LHCN-M2 (cell line): ENCODE results near the gene SPRTN. TPM values are rescaled to one million over a fixed set of nuclear protein-coding genes. Genes with fewer than 3 reads are reported as not detected.

Experiments used
- DNase-seq: peaks from one replicate; pipeline ENCODE4 v3.0.0-alpha.2; 2012; ENCODE audit warnings: low read depth
- total RNA-seq: library from RNA; depleted of rRNA; stranded (reverse); fragments of >200 nt; gene quantifications from 2 replicates; pipeline ENCODE4 v1.2.3, GENCODE V29; 2014

Gene SPRTN
- total RNA-seq, 1 experiment from 2014 or later, result 17.6 TPM

- DNase-seq, result no peak
These were observed 38.9 kb downstream of the SPRTN start for GRCh38 chr1:231376875-231377549.

GRCh38 chr1:231381729-231382128, 43.6 kb downstream of the SPRTN start:
- no peak for DNase-seq

GRCh38 chr1:231382426-231382825, 44.3 kb downstream of the SPRTN start:
- no peak for DNase-seq

GRCh38 chr1:231383159-231383860, 45.2 kb downstream of the SPRTN start:
- DNase-seq, result no peak

- no peak for DNase-seq
These were observed 46.8 kb downstream of the SPRTN start for GRCh38 chr1:231384696-231385415.

- no peak for DNase-seq
These were observed 47.3 kb downstream of the SPRTN start for GRCh38 chr1:231385416-231385748.

GRCh38 chr1:231386466-231386865, 48.4 kb downstream of the SPRTN start:
- no peak for DNase-seq

GRCh38 chr1:231387770-231388669, 49.9 kb downstream of the SPRTN start:
- DNase-seq, result peak; percentile 35

GRCh38 chr1:231390071-231390470, 52.0 kb downstream of the SPRTN start:
- DNase-seq, result no peak

GRCh38 chr1:231392389-231393131, 54.5 kb downstream of the SPRTN start:
- DNase-seq, result no peak

- DNase-seq, result no peak
These were observed 55.6 kb downstream of the SPRTN start for GRCh38 chr1:231393668-231394067.

- DNase-seq, result peak; percentile 84
These were observed 57.2 kb downstream of the SPRTN start for GRCh38 chr1:231395076-231395997.

- DNase-seq, result no peak
These were observed 57.9 kb downstream of the SPRTN start for GRCh38 chr1:231395998-231396390.

- no peak for DNase-seq
These were observed 58.5 kb downstream of the SPRTN start for GRCh38 chr1:231396643-231397042.

GRCh38 chr1:231397886-231398671, 60.0 kb downstream of the SPRTN start:
- DNase-seq, result no peak

- DNase-seq, result no peak
These were observed 63.4 kb downstream of the SPRTN start for GRCh38 chr1:231401478-231401877.

GRCh38 chr1:231404318-231404717, 66.2 kb downstream of the SPRTN start:
- DNase-seq, result no peak
